A549 (cell line): Measurements from ENCODE around the gene PCDH12. TPM values are rescaled to one million over a fixed set of nuclear protein-coding genes. Genes with fewer than 3 reads are reported as not detected.

Experiments used
- ATAC-seq, 2 experiments: fragments of 200-7000 bp in 1 of 2; fragments of >200 bp in 1 of 2; cut with Nextera tagmentation in 1 of 2; cut with Tn5 transposase in 1 of 2; 3 replicates each; pipeline versions ENCODE4 v1.8.0 to v1.9.1; 2018 to 2020; ENCODE audit warnings: mild to moderate bottlenecking in 1 of 2, moderate library complexity in 1 of 2
- CTCF ChIA-PET: fragments of 300-600 bp; sonication (Branson Sonifier 250); formaldehyde crosslinking; extraction: SDS; loops from one replicate; lab custom pipeline; 2021; ENCODE audit warnings: antibody characterized with exemption, inconsistent platforms; lab: Yijun Ruan, JAX
- POLR2A ChIA-PET: fragments of 350-600 bp; formaldehyde crosslinking; extraction: SDS; loops from one replicate; lab custom pipeline; 2021; ENCODE audit warnings: antibody characterized with exemption, inconsistent platforms; lab: Yijun Ruan, JAX
- DNase-seq, 2 experiments: peaks; one replicate each; pipeline versions ENCODE4 v3.0.0 to v3.0.0-alpha.2; 2011 to 2016; ENCODE audit warnings: low read depth in 1 of 2, low spot score in 1 of 2
- FAIRE-seq: peaks from 2 replicates; lab custom pipeline; 2011; peaks lifted over from hg19 to GRCh38; lab: Jason Lieb, UNC
- H3K27ac ChIP-seq, 2 experiments: fragments of >200 bp; sonication (Bioruptor Twin); formaldehyde crosslinking; 3 replicates each; pipeline ENCODE4 v1.5.1; 2016 to 2017
- H3K4me1 ChIP-seq: fragments of >200 bp; sonication (Bioruptor Twin); formaldehyde crosslinking; 3 replicates; pipeline ENCODE4 v1.6.1; 2016
- H3K4me2 ChIP-seq: fragments of >200 bp; sonication (Bioruptor Twin); formaldehyde crosslinking; 3 replicates; pipeline ENCODE4 v1.6.1; 2016
- H3K4me3 ChIP-seq: fragments of >200 bp; sonication (Bioruptor Twin); formaldehyde crosslinking; 3 replicates; pipeline ENCODE4 v1.5.1; 2016
- H3K9me3 ChIP-seq: fragments of >200 bp; sonication (Bioruptor Twin); formaldehyde crosslinking; 3 replicates; pipeline ENCODE4 v1.6.1; 2016
- BCL3 ChIP-seq: fragments of >200 bp; sonication (Bioruptor Twin); formaldehyde crosslinking; IDR thresholded peaks from 3 replicates; pipeline ENCODE4 v1.6.1; 2016
- CHD2 ChIP-seq: fragments of 150-350 bp; IDR thresholded peaks from 2 replicates; pipeline ENCODE4 v1.6.1; 2014; ENCODE audit warnings: low read length; ENCODE audit not compliant: partially characterized antibody
- CHD4 ChIP-seq: fragments of 200-600 bp; sonication (generic); IDR thresholded peaks from 2 replicates; pipeline ENCODE4 v1.6.1; 2016; ENCODE audit warnings: antibody characterized with exemption, mild to moderate bottlenecking, borderline replicate concordance
- EHF ChIP-seq: fragments of 250-450 bp; sonication (Bioruptor Pico); IDR thresholded peaks from 2 replicates; pipeline ENCODE4 v1.5.0; 2020; ENCODE audit warnings: mild to moderate bottlenecking
- EP300 ChIP-seq, 2 experiments: fragments of >200 bp; sonication (Bioruptor Twin); formaldehyde crosslinking; IDR thresholded peaks; 2 replicates in 1 of 2; 3 replicates in 1 of 2; pipeline ENCODE4 v1.6.1; 2016 to 2017
- ESRRA ChIP-seq: fragments of 150-350 bp; IDR thresholded peaks from 2 replicates; pipeline ENCODE4 v1.6.1; 2014; ENCODE audit warnings: mild to moderate bottlenecking, low read length, borderline replicate concordance
- HDAC2 ChIP-seq: fragments of 200-600 bp; sonication (generic); IDR thresholded peaks from 2 replicates; pipeline ENCODE4 v1.6.1; 2016
- HMGXB4 ChIP-seq: fragments of 250-450 bp; sonication (Bioruptor Pico); IDR thresholded peaks from 2 replicates; pipeline ENCODE4 v1.5.0; 2021; ENCODE audit warnings: mild to moderate bottlenecking, moderate library complexity, borderline replicate concordance
- KDM5A ChIP-seq: fragments of 200-600 bp; sonication (generic); IDR thresholded peaks from 2 replicates; pipeline ENCODE4 v1.6.1; 2016; ENCODE audit warnings: antibody characterized with exemption, mild to moderate bottlenecking
- NFE2L2 ChIP-seq: fragments of 150-350 bp; conservative IDR thresholded peaks from 2 replicates; pipeline ENCODE4 v1.6.1; 2014; ENCODE audit warnings: low read length
- PHF8 ChIP-seq: fragments of 200-600 bp; sonication (generic); IDR thresholded peaks from 2 replicates; pipeline ENCODE4 v1.6.1; 2016; ENCODE audit warnings: low read depth, mild to moderate bottlenecking, antibody characterized with exemption, moderate library complexity, borderline replicate concordance
- RAD21 ChIP-seq, 2 experiments: fragments of >200 bp in 1 of 2; sonication (Bioruptor Twin) in 1 of 2; formaldehyde crosslinking in 1 of 2; IDR thresholded peaks in 1 of 2; conservative IDR thresholded peaks in 1 of 2; 2 replicates in 1 of 2; 3 replicates in 1 of 2; pipeline ENCODE4 v1.6.1; 2012 to 2018; ENCODE audit warnings: inconsistent platforms in 1 of 2
- RARB ChIP-seq: fragments of 250-450 bp; sonication (Bioruptor Pico); IDR thresholded peaks from 2 replicates; pipeline ENCODE4 v1.8.0; 2021; ENCODE audit warnings: mild to moderate bottlenecking, moderate library complexity
- RCOR1 ChIP-seq: fragments of 150-350 bp; IDR thresholded peaks from 2 replicates; pipeline ENCODE4 v1.6.1; 2014; ENCODE audit warnings: antibody characterized with exemption, low read length, low read depth
- REST ChIP-seq: fragments of 200-600 bp; sonication (generic); IDR thresholded peaks from 2 replicates; pipeline ENCODE4 v1.6.1; 2016; ENCODE audit warnings: antibody characterized with exemption, mild to moderate bottlenecking, moderate library complexity
- RNF2 ChIP-seq: fragments of 200-600 bp; sonication (generic); IDR thresholded peaks from 2 replicates; pipeline ENCODE4 v1.6.1; 2016; ENCODE audit warnings: low read depth, mild to moderate bottlenecking, antibody characterized with exemption, moderate library complexity, borderline replicate concordance
- SREBF2 ChIP-seq: fragments of 450-650 bp; IDR thresholded peaks from 2 replicates; pipeline ENCODE4 v1.6.1; 2014; ENCODE audit warnings: mild to moderate bottlenecking, moderate library complexity
- USF2 ChIP-seq: fragments of 450-650 bp; IDR thresholded peaks from 2 replicates; pipeline ENCODE4 v1.6.1; 2014; ENCODE audit warnings: antibody characterized with exemption
- ZFP36 ChIP-seq: fragments of 450-650 bp; IDR thresholded peaks from 2 replicates; pipeline ENCODE4 v1.6.1; 2014; ENCODE audit warnings: borderline replicate concordance; ENCODE audit not compliant: partially characterized antibody
- WGBS: methylation state at CpG from one replicate; pipeline ENCODE4 v1.1.6; 2017; ENCODE audit errors: missing lambda C conversion rate; 5-methylcytosine and 5-hydroxymethylcytosine counted together
- polyA plus RNA-seq, 4 experiments: library from polyadenylated mRNA; depleted of rRNA in 3 of 4; stranded (reverse); fragments of >200 nt; fragmentation: RNase III in 1 of 4; extraction: RNeasy Plus Mini Kit Qiagen cat#74134 plus additional on column Dnase treatment in 1 of 4; gene quantifications; 2 replicates in 3 of 4; 3 replicates in 1 of 4; pipeline ENCODE4 v1.2.3, GENCODE V29; 2011 to 2017

Gene PCDH12
- polyA plus RNA-seq, 2 of the 4 experiments (the other 2 are of a cell fraction), result not detected

GRCh38 chr5:141978389-141978788 lies 20.4 kb upstream of the PCDH12 start (continued):
- TF ChIP-seq HMGXB4 (CRISPR knock-in tag) (no peak), NFE2L2 (no peak), RCOR1 (no peak)
- TF ChIP-seq, all 56 proteins: peak for 0

- no peak for FAIRE-seq
- DNase-seq, result no peak
- TF ChIP-seq SREBF2 (no peak), USF2 (no peak), PHF8 (no peak), ESRRA (no peak), EP300 (IDR thresholded peaks at IDR 0.05) (no peak), BCL3 (no peak), CHD4 (no peak), REST (no peak), CHD2 (no peak), NFE2L2 (no peak), HDAC2 (no peak), RAD21 (conservative IDR thresholded peaks at IDR 0.05 in 1 of 2, IDR thresholded peaks at IDR 0.05 in 1 of 2) (no peak), KDM5A (no peak), ZFP36 (no peak), RARB (CRISPR knock-in tag) (no peak), RNF2 (no peak), EHF (no peak)
- no peak overlapping the region for H3K4me3 ChIP-seq
- WGBS, result 97% methylated on average over 6 of the region's 6 CpGs
- peaks cover 10% of the 10 kb centered on the region; the same call in 2 of the 3 replicates for H3K4me1 ChIP-seq
- ChIA-PET CTCF (interaction anchor here (0.6 to 2.7 kb wide), 12 partner anchors 10 to 311 kb away, joined by 3 to 19 read pairs (median 4); partner anchors contain the start of gene DELE1), POLR2A (interaction anchor here (0.6 kb wide), 1 partner anchor 606 kb away, joined by 4 read pairs; the partner anchor contains the start of gene PCDHGB3)
- no peak for ATAC-seq
- no peak overlapping the region for H3K27ac ChIP-seq
- no peaks in the 10 kb centered on the region for H3K9me3 ChIP-seq
- H3K4me2 ChIP-seq, result no peak overlapping the region
These were observed 18.2 kb upstream of the PCDH12 start for GRCh38 chr5:141976176-141976575.
